HL-60 (cell line): ENCODE results near the gene XCR1.

ENCODE experiments used
- GABPA ChIP-seq: IDR thresholded peaks from 2 replicates; pipeline ENCODE4 v1.6.1; 2012; ENCODE audit warnings: low read depth
- POLR2AphosphoS5 ChIP-seq: IDR thresholded peaks from 2 replicates; pipeline ENCODE4 v1.6.1; 2012; ENCODE audit warnings: low read depth
- REST ChIP-seq: IDR thresholded peaks from 2 replicates; pipeline ENCODE4 v1.6.1; 2012; ENCODE audit warnings: low read depth; ENCODE audit not compliant: insufficient replicate concordance
- SPI1 ChIP-seq: IDR thresholded peaks from 2 replicates; pipeline ENCODE4 v1.6.1; 2012; ENCODE audit warnings: low read depth, mild to moderate bottlenecking, borderline replicate concordance
- TF ChIP-seq, protein P1 (sequence below): IDR thresholded peaks from one replicate; pipeline ENCODE4 v1.5.1; 2011; ENCODE audit warnings: low read length, control low read depth, inconsistent platforms; ENCODE audit not compliant: insufficient read depth

- TF ChIP-seq, protein P1, sequence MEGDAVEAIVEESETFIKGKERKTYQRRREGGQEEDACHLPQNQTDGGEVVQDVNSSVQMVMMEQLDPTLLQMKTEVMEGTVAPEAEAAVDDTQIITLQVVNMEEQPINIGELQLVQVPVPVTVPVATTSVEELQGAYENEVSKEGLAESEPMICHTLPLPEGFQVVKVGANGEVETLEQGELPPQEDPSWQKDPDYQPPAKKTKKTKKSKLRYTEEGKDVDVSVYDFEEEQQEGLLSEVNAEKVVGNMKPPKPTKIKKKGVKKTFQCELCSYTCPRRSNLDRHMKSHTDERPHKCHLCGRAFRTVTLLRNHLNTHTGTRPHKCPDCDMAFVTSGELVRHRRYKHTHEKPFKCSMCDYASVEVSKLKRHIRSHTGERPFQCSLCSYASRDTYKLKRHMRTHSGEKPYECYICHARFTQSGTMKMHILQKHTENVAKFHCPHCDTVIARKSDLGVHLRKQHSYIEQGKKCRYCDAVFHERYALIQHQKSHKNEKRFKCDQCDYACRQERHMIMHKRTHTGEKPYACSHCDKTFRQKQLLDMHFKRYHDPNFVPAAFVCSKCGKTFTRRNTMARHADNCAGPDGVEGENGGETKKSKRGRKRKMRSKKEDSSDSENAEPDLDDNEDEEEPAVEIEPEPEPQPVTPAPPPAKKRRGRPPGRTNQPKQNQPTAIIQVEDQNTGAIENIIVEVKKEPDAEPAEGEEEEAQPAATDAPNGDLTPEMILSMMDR = no peak
- TF ChIP-seq POLR2AphosphoS5 = no peak
- no peak for TF ChIP-seq REST
- TF ChIP-seq SPI1 = no peak
- no peak for TF ChIP-seq GABPA
Observed at GRCh38 chr3:46012246-46012645, 15.0 kb downstream of the XCR1 start.
